ENCODE results near the gene HNF4A. TPM values are rescaled to one million over a fixed set of nuclear protein-coding genes. Genes with fewer than 3 reads are reported as not detected.

Gene HNF4A
- total RNA-seq, 1 donor from 2014 or later = 0.18 TPM

DNA sequence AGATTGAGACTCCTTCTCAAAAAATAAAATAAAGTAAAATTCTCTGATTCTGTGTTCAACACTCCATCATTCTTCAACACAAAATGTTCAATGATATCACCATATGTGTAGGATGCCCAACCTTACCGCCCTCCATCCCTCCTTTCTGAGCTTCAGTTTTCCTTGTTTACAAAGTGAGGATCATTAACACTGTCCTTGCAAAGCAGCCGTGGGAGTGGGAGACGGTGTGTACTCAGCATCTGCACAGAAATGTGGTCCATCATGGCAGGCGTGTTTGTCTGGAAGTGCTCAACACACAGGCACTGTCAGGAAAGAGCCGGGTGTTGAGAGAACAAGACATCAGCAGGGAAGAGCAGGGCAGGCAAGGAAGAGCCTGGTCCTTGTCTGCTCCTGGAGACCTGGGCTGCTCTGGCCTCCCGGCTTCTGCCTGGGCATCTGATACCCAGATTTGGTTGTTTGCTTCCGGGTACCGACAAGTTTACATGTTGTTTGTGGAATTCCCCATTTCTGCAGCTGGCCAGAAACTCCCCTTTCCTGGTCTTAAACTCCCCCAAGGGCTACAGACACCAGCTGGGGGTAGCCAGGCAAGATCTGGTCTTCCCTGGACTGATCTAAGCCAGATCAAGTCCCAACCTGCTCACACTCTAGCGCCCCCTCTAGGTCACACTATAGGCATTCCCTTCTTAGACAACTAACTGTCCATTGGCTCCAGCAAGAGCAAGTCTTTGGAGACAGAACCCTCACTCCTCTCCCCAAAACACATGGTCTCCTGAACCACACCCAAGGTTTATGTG lies 93.5 kb downstream of the HNF4A start:
- Histone ChIP-seq H3K27ac (no peak overlapping the region), H3K27me3 (ENCODE audit: low read depth) (no peaks in the 10 kb centered on the region), H3K36me3 (no peaks in the 10 kb centered on the region), H3K9me3 (no peaks in the 10 kb centered on the region), H3K4me3 (no peak overlapping the region), H3K4me1 (peaks cover 15% of the 10 kb centered on the region)
- ATAC-seq (no peak), DNase-seq (no peak)
- TF ChIP-seq, protein P1, sequence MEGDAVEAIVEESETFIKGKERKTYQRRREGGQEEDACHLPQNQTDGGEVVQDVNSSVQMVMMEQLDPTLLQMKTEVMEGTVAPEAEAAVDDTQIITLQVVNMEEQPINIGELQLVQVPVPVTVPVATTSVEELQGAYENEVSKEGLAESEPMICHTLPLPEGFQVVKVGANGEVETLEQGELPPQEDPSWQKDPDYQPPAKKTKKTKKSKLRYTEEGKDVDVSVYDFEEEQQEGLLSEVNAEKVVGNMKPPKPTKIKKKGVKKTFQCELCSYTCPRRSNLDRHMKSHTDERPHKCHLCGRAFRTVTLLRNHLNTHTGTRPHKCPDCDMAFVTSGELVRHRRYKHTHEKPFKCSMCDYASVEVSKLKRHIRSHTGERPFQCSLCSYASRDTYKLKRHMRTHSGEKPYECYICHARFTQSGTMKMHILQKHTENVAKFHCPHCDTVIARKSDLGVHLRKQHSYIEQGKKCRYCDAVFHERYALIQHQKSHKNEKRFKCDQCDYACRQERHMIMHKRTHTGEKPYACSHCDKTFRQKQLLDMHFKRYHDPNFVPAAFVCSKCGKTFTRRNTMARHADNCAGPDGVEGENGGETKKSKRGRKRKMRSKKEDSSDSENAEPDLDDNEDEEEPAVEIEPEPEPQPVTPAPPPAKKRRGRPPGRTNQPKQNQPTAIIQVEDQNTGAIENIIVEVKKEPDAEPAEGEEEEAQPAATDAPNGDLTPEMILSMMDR (IDR thresholded peaks at IDR 0.05) = no peak
- intact Hi-C loops (cut with DNase I) = no loop called here

DNA sequence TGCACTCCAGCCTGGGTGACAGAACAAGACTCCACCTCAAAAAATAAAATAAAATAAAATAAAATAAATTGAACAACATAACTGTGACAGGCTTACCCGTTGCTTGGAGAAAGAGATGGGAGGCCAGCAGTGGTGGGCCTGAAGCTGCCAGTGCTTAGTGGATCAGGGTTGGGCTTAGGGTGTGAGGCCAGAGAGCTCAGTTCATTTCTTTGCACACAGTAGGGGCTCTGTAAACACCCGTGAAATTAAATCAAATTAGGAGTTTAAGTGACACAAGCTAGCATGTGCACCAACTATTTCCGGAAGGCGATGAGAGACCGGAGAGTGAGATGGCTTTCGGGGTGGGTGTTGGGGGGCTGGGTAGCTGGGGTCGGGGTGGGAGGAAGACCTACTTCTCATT lies 94.4 kb downstream of the HNF4A start:
- no peak for ATAC-seq
- Histone ChIP-seq H3K4me1 (peaks cover 16% of the 10 kb centered on the region), H3K27me3 (ENCODE audit: low read depth) (no peaks in the 10 kb centered on the region), H3K36me3 (no peaks in the 10 kb centered on the region), H3K9me3 (no peaks in the 10 kb centered on the region), H3K27ac (no peak overlapping the region), H3K4me3 (no peak overlapping the region)
- intact Hi-C loops (cut with DNase I) = no loop called here
- DNase-seq = no peak
- TF ChIP-seq, protein P1 (IDR thresholded peaks at IDR 0.05) = no peak

DNA sequence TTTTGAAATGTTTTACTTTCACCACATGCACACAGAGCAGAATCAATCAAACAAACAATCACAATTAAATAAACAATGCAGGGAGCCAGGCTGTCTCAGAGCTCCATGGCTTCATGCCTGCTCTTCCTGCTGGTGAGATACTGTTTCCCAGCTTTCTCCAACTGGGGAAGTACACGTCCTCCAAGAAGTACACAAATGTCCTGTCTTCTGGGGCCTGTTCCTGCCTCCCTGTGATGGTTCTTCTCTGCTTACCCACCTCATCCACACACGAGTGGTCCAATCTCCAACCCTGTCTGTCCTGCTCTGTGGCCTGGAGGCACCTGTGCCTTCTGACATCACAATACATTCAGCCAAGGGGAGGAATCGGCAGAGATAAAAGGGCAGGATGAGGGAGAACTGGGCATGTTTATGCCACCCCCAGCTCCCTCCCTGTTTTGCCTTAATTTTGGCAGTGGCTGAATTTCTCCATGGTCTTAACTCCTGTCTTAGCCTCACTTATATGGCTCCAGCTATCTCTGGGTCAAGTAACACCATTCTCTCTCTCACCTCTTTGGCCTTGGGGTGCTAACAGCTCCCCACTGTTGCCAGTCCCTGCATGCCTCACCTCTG lies 94.9 kb downstream of the HNF4A start:
- intact Hi-C loops (cut with DNase I) = no loop called here
- peak overlapping the region; percentile 33 for H3K27ac ChIP-seq
- ATAC-seq = peak; percentile 18 to 33

DNA sequence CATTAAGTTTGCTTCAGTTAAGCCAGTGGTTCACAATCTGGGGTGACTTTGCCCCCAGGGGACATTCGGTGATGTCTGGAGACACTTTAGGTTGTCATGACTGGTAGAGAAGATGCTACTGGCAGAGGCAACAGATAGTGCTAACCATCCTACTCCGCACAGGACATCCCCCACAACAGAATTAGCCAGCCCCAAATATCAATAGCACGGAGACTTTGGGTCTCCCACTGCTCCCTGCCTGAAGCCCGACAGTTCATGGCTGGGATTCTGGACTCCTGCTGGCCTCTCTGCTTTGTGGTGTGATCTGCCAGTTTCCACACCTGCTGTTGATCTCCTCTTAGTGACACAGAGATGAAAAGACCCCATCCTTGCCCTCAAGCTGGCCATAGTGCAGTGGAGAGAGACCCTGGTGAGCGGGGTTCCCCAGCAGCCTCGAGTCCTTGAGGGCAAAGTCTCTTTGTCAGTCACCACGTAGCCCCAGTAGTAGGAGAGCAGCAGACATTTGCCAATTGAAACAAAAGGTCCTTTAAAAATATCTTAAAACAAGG lies 95.5 kb downstream of the HNF4A start:
- TF ChIP-seq, protein P1 (IDR thresholded peaks at IDR 0.05) = no peak
- ATAC-seq (no peak), DNase-seq (no peak)
- Histone ChIP-seq H3K4me1 (peaks cover 22% of the 10 kb centered on the region), H3K4me3 (no peak overlapping the region), H3K9me3 (no peaks in the 10 kb centered on the region), H3K27me3 (ENCODE audit: low read depth) (no peaks in the 10 kb centered on the region), H3K27ac (peak overlapping the region; percentile 33), H3K36me3 (no peaks in the 10 kb centered on the region)
- intact Hi-C loops (cut with DNase I) = no loop called here

More for the DNA sequence above, 94.9 kb downstream of the HNF4A start:
- no peaks in the 10 kb centered on the region for H3K27me3 ChIP-seq (ENCODE audit: low read depth)
- TF ChIP-seq, protein P1 (IDR thresholded peaks at IDR 0.05) = no peak
- no peaks in the 10 kb centered on the region for H3K9me3 ChIP-seq
- H3K36me3 ChIP-seq = no peaks in the 10 kb centered on the region
- DNase-seq = no peak
- peaks cover 21% of the 10 kb centered on the region for H3K4me1 ChIP-seq
- no peak overlapping the region for H3K4me3 ChIP-seq

DNA sequence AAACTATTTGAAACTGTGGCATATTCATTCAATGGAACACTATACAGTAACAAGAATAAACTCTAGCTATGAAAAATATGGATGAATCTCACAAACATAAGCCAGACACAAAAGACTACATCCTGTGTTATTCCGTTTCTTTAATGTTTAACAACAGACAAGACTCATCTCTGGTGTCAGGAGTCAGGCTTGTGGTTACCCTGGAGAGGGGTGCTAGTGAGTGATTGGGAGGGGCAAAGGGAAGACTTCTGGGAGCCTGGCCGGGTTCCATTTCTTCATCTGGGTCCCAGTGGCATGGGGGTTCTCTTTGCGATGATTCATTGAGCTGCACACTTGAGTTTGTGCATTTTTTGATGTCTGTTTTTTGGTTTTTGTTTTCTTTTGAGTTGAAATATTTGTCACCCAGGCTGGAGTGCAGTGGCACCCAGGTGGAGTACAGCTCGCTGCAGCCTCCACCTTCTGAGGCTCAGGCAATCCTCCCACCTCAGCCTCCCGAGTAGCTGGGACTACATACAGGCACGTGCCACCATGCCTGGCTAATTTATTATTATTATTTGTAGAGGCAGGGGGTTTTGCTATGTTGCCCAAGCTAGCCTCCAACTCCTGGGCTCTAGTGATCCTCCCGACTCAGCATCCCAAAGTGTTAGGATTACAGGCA lies 98.9 kb downstream of the HNF4A start:
- TF ChIP-seq, protein P1 (IDR thresholded peaks at IDR 0.05) = no peak

More for the DNA sequence above, 98.9 kb downstream of the HNF4A start:
- peaks cover 17% of the 10 kb centered on the region for H3K4me1 ChIP-seq
- DNase-seq (no peak), ATAC-seq (no peak)
- H3K9me3 ChIP-seq = no peaks in the 10 kb centered on the region
- intact Hi-C loops (cut with DNase I) = no loop called here
- H3K27me3 ChIP-seq (ENCODE audit: low read depth) = no peaks in the 10 kb centered on the region
- no peak overlapping the region for H3K4me3 ChIP-seq
- no peak overlapping the region for H3K27ac ChIP-seq
- no peaks in the 10 kb centered on the region for H3K36me3 ChIP-seq
